ENCODE data around the gene TMEM156. TPM values are rescaled to one million over a fixed set of nuclear protein-coding genes. Genes with fewer than 3 reads are reported as not detected.

TMEM156 gene
- polyA plus RNA-seq, 1 of the 3 experiments (the other 2 are of a cell fraction): 0.13 TPM

- Histone ChIP-seq H4K20me1 (ENCODE audit: insufficient read depth) (no peaks in the 10 kb centered on the region), H2AFZ (ENCODE audit: low read depth) (no peak overlapping the region), H3K9me3 (no peaks in the 10 kb centered on the region), H3K36me3 (replicated peaks in 1 of 2; ENCODE audit: control insufficient read depth in 1 of 2, insufficient read depth in 2 of 2, low read length in 1 of 2) (peaks cover 0 to 8% of the 10 kb centered on the region in 2 experiments), H3K4me3 (ENCODE audit: low read depth in 2 of 2, low read length in 1 of 2) (no peak overlapping the region), H3K4me1 (ENCODE audit: control insufficient read depth in 1 of 2, insufficient read depth in 2 of 2, low read depth in 1 of 2, low read length in 1 of 2) (peaks cover 10 to 13% of the 10 kb centered on the region in 2 experiments), H3K9me2 (no peaks in the 10 kb centered on the region), H3F3A (replicated peaks; ENCODE audit: insufficient read depth) (peaks cover 36% of the 10 kb centered on the region), H3K4me2 (no peak overlapping the region), H3K9ac (no peak overlapping the region), H3K79me2 (ENCODE audit: insufficient read depth) (no peaks in the 10 kb centered on the region), H3K27ac (ENCODE audit: low read depth in 2 of 2, low read length in 1 of 2) (no peak overlapping the region), H3K27me3 (ENCODE audit: insufficient read depth) (no peaks in the 10 kb centered on the region)
- no peak for DNase-seq
- CTCF ChIA-PET: interaction anchor here (0.5 to 2.6 kb wide), 3 partner anchors 9 to 24 kb away, joined by 3 to 7 read pairs (median 5); no protein-coding TSS in a partner anchor
- WGBS (ENCODE audit: low lambda C conversion rate): 94% methylated on average over 2 of the region's 2 CpGs
- peak; percentile 37; the same call in 1 of the 2 replicates for TF ChIP-seq PBX3 (IDR thresholded peaks at IDR 0.05)
- no peak for TF ChIP-seq FOXJ3 (CRISPR knock-in tag; IDR thresholded peaks at IDR 0.05)
- POLR2A ChIA-PET: no interaction called here
Observed at GRCh38 chr4:38950159-38950558, 82.0 kb downstream of the TMEM156 start.

DNA sequence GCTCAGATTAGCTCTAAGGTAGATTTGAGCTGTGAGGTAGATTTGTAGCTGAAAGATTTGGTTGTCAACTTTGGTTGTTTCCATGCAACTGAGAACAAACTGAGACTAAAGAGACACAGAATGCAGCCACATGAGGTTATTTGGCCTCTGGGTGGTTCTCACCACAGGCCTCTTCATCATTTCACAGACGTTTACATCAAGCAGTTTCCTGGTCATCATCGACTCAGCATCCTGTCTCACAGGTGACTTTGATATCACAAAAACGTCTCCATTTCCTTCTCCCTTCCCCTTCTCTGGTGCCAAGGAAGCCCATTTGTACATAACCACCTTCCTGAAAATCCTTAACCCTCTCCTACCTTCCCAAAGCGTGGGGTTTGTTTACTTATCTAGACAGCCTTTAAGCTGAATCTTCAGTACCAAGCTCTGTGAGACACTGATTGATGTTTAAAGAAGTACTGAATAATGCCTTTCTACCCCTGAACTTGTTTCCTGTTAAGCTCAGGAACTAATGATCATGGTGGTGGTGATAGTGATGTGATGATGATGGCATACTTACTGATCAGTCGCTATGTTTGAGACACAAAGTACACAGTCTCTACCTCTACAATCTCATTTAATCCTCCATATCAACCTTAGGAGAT lies 82.7 kb downstream of the TMEM156 start:
- peak overlapping the region; percentile 47; the same call in 1 of the 2 replicates for H3K4me2 ChIP-seq
- no peaks in the 10 kb centered on the region for H4K20me1 ChIP-seq (ENCODE audit: insufficient read depth)
- ChIA-PET POLR2A (no interaction called here), CTCF (interaction anchor here (0.5 to 2.6 kb wide), 4 partner anchors 9 to 30 kb away, joined by 3 to 7 read pairs (median 4); no protein-coding TSS in a partner anchor)
- H3K27ac ChIP-seq (ENCODE audit: low read depth in 2 of 2, low read length in 1 of 2): peak overlapping the region in 1 of 2 experiments; percentile 76; a peak in 3 of 4 replicates
- peak; percentile 23; the same call in 1 of the 2 replicates for TF ChIP-seq PBX3 (IDR thresholded peaks at IDR 0.05)
- TF ChIP-seq, protein P1, sequence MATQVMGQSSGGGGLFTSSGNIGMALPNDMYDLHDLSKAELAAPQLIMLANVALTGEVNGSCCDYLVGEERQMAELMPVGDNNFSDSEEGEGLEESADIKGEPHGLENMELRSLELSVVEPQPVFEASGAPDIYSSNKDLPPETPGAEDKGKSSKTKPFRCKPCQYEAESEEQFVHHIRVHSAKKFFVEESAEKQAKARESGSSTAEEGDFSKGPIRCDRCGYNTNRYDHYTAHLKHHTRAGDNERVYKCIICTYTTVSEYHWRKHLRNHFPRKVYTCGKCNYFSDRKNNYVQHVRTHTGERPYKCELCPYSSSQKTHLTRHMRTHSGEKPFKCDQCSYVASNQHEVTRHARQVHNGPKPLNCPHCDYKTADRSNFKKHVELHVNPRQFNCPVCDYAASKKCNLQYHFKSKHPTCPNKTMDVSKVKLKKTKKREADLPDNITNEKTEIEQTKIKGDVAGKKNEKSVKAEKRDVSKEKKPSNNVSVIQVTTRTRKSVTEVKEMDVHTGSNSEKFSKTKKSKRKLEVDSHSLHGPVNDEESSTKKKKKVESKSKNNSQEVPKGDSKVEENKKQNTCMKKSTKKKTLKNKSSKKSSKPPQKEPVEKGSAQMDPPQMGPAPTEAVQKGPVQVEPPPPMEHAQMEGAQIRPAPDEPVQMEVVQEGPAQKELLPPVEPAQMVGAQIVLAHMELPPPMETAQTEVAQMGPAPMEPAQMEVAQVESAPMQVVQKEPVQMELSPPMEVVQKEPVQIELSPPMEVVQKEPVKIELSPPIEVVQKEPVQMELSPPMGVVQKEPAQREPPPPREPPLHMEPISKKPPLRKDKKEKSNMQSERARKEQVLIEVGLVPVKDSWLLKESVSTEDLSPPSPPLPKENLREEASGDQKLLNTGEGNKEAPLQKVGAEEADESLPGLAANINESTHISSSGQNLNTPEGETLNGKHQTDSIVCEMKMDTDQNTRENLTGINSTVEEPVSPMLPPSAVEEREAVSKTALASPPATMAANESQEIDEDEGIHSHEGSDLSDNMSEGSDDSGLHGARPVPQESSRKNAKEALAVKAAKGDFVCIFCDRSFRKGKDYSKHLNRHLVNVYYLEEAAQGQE (IDR thresholded peaks at IDR 0.05; ENCODE audit: low read depth, low read length): no peak
- WGBS (ENCODE audit: low lambda C conversion rate): 50% methylated on average over 5 of the region's 5 CpGs
- no peaks in the 10 kb centered on the region for H3K79me2 ChIP-seq (ENCODE audit: insufficient read depth)
- H3K36me3 ChIP-seq (replicated peaks in 1 of 2; ENCODE audit: control insufficient read depth in 1 of 2, insufficient read depth in 2 of 2, low read length in 1 of 2): peaks cover 0 to 14% of the 10 kb centered on the region in 2 experiments
- H3K4me3 ChIP-seq (ENCODE audit: low read depth in 2 of 2, low read length in 1 of 2): no peak overlapping the region
- H2AFZ ChIP-seq (ENCODE audit: low read depth): no peak overlapping the region
- H3K4me1 ChIP-seq (ENCODE audit: control insufficient read depth in 1 of 2, insufficient read depth in 2 of 2, low read depth in 1 of 2, low read length in 1 of 2): peaks cover 10 to 13% of the 10 kb centered on the region in 2 experiments
- H3K9ac ChIP-seq: no peak overlapping the region
- peaks cover 36% of the 10 kb centered on the region for H3F3A ChIP-seq (replicated peaks; ENCODE audit: insufficient read depth)
- no peaks in the 10 kb centered on the region for H3K9me2 ChIP-seq
- no peaks in the 10 kb centered on the region for H3K9me3 ChIP-seq
- no peak for DNase-seq
- no peaks in the 10 kb centered on the region for H3K27me3 ChIP-seq (ENCODE audit: insufficient read depth)
